ENCODE measurements around the gene MAPK14. TPM values are rescaled to one million over a fixed set of nuclear protein-coding genes. Genes with fewer than 3 reads are reported as not detected.

The MAPK14 gene
- polyA plus RNA-seq, 2 of the 4 experiments (the other 2 are of a cell fraction): 19.4 to 36.7 TPM

DNA sequence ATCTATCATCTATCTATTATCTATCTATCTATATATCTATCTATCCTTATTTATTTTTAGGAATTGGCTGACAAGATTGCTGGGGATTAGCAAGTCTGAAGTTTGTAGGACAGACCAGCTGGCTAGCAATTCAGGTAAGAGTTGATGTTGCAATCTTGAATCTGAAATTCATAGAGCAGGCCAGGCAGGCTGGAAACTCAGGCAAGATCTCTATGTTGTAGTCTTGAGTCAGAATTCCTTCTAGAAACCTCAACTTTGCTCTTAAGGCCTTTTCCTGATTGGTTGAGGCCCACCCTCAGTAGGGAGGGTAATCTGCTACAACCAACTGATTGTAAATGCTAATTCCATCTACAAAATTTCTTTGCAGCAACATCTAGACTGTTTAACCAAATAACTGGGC is 121.9 kb downstream of the MAPK14 start:
- TF ChIP-seq SMC3 (IDR thresholded peaks at IDR 0.05) (no peak), NFE2L2 (conservative IDR thresholded peaks at IDR 0.05; ENCODE audit: low read length) (no peak), KDM5A (IDR thresholded peaks at IDR 0.05) (no peak), HDAC2 (IDR thresholded peaks at IDR 0.05) (no peak), HES2 (IDR thresholded peaks at IDR 0.05) (no peak), HOXA7 (CRISPR knock-in tag; IDR thresholded peaks at IDR 0.05) (no peak), SREBF2 (IDR thresholded peaks at IDR 0.05) (no peak), ZC3H11A (IDR thresholded peaks at IDR 0.05) (no peak), ESRRA (IDR thresholded peaks at IDR 0.05; ENCODE audit: borderline replicate concordance, low read length) (no peak), JUNB (IDR thresholded peaks at IDR 0.05) (no peak), RFX5 (IDR thresholded peaks at IDR 0.05) (no peak), CHD2 (IDR thresholded peaks at IDR 0.05; ENCODE audit: low read length, partially characterized antibody) (no peak), CTCF (IDR thresholded peaks at IDR 0.05) (no peak), MAX (IDR thresholded peaks at IDR 0.05) (no peak), CEBPB (IDR thresholded peaks at IDR 0.05) (no peak)
- POLR2A ChIA-PET: no interaction called here
- Histone ChIP-seq H3K4me1 (no peaks in the 10 kb centered on the region), H3K4me2 (no peak overlapping the region), H3K9me3 (no peaks in the 10 kb centered on the region), H3K4me3 (no peak overlapping the region), H3K27ac (no peak overlapping the region)
- no peak for FAIRE-seq
- DNase-seq (ENCODE audit: low read depth in 1 of 2, low spot score in 1 of 2): no peak
- CTCF ChIA-PET: no interaction called here
- ATAC-seq: no peak

DNA sequence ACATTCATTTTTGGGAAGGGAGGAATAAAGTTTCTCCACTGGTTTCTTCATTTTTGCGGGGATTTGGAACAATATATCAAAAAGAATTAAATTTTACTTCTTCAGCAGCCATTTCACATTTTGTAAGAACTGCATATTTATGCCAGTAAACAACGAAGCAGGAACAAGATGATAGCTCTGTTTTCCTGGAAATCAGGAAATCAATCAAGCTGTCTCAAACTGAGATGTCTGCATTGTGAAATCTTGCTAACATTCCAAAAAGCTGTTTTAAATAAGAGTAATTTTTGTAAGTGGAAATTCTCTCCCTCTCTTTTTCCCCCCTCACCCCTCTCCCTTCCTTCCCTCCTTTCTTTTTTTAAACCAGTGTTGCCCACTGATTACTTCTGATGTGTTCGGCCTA is 122.7 kb downstream of the MAPK14 start:
- H3K27ac ChIP-seq: no peak overlapping the region
- WGBS (ENCODE audit: missing lambda C conversion rate): 68% methylated on average over 3 of the region's 3 CpGs
- ChIA-PET POLR2A (no interaction called here), CTCF (no interaction called here)
- no peak overlapping the region for H3K4me2 ChIP-seq
- no peak overlapping the region for H3K4me3 ChIP-seq
- TF ChIP-seq FOSB (CRISPR knock-in tag; IDR thresholded peaks at IDR 0.05) (no peak), HEYL (CRISPR knock-in tag; IDR thresholded peaks at IDR 0.05) (no peak), CTCF (IDR thresholded peaks at IDR 0.05) (no peak), HOXA7 (CRISPR knock-in tag; IDR thresholded peaks at IDR 0.05) (no peak), CBX2 (IDR thresholded peaks at IDR 0.05; ENCODE audit: borderline replicate concordance, low read depth) (no peak), PBX3 (IDR thresholded peaks at IDR 0.05) (no peak), ZNF302 (CRISPR knock-in tag; IDR thresholded peaks at IDR 0.05) (no peak), CEBPB (IDR thresholded peaks at IDR 0.05) (no peak), NPAS2 (CRISPR knock-in tag; IDR thresholded peaks at IDR 0.05; ENCODE audit: borderline replicate concordance) (no peak), NR3C1 (IDR thresholded peaks at IDR 0.05) (no peak), JUN (IDR thresholded peaks at IDR 0.05) (no peak), MAFK (IDR thresholded peaks at IDR 0.05; ENCODE audit: partially characterized antibody) (no peak), FOSL2 (IDR thresholded peaks at IDR 0.05) (no peak), FOSL2 (CRISPR knock-in tag; IDR thresholded peaks at IDR 0.05) (no peak), EP300 (IDR thresholded peaks at IDR 0.05) (no peak), KDM5A (IDR thresholded peaks at IDR 0.05) (no peak), ESRRA (IDR thresholded peaks at IDR 0.05; ENCODE audit: borderline replicate concordance, low read length) (no peak), ZFP36 (IDR thresholded peaks at IDR 0.05; ENCODE audit: borderline replicate concordance, partially characterized antibody) (no peak), RCOR1 (IDR thresholded peaks at IDR 0.05; ENCODE audit: low read depth, low read length) (no peak)
- 0 out of 3 replicates have a peak, but pooled peaks cover 1% of the 10 kb centered on the region for H3K9me3 ChIP-seq
- FAIRE-seq (no peak), ATAC-seq (no peak), DNase-seq (ENCODE audit: low read depth in 1 of 2, low spot score in 1 of 2) (no peak)
- no peaks in the 10 kb centered on the region for H3K4me1 ChIP-seq
